Measurements from ENCODE around the gene LRRC7. TPM values are rescaled to one million over a fixed set of nuclear protein-coding genes. Genes with fewer than 3 reads are reported as not detected.
"Not testable (repeated sequence)": the region's sequence is repeated elsewhere in the genome, so short reads cannot be mapped to it uniquely, and the experiment has no call there.

Gene LRRC7
- total RNA-seq, 3 donors from 2014 or later = not detected

DNA sequence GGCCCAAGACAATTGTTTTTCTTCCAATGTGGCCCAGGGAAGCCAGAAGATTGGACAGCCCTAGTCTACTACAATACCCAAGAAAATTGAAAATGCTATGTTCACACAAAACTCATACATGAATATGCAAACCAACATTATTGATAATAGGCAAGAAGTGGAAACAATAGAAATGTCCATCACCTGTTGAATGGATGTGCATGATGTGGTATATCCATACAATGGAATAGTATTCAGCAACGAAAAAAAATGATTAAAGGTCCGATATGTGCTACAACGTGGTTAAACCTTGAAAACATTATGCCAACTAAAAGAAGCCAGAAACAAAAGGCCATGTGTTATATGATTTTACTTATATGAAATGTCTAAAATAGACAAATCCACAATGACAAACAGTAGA, 375.3 kb downstream of the LRRC7 start:
- no peaks in the 10 kb centered on the region for H3K36me3 ChIP-seq
- H3K9me3 ChIP-seq = peaks cover 5 to 9% of the 10 kb centered on the region in 2 donors
- H3K27ac ChIP-seq = no peak overlapping the region
- intact Hi-C loops (cut with DNase I; ENCODE audit: low total_unique reads) = no loop called here
- H3K4me1 ChIP-seq = no peaks in the 10 kb centered on the region
- H3K4me3 ChIP-seq = no peak overlapping the region
- TF ChIP-seq POLR2AphosphoS5 (IDR thresholded peaks at IDR 0.05) (no peak), POLR2A (IDR thresholded peaks at IDR 0.05) (no peak)
- TF ChIP-seq, protein P1, sequence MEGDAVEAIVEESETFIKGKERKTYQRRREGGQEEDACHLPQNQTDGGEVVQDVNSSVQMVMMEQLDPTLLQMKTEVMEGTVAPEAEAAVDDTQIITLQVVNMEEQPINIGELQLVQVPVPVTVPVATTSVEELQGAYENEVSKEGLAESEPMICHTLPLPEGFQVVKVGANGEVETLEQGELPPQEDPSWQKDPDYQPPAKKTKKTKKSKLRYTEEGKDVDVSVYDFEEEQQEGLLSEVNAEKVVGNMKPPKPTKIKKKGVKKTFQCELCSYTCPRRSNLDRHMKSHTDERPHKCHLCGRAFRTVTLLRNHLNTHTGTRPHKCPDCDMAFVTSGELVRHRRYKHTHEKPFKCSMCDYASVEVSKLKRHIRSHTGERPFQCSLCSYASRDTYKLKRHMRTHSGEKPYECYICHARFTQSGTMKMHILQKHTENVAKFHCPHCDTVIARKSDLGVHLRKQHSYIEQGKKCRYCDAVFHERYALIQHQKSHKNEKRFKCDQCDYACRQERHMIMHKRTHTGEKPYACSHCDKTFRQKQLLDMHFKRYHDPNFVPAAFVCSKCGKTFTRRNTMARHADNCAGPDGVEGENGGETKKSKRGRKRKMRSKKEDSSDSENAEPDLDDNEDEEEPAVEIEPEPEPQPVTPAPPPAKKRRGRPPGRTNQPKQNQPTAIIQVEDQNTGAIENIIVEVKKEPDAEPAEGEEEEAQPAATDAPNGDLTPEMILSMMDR (IDR thresholded peaks at IDR 0.05) = no peak
- H3K27me3 ChIP-seq = no peaks in the 10 kb centered on the region
- DNase-seq (ENCODE audit: low spot score in 2 of 2) = no peak

DNA sequence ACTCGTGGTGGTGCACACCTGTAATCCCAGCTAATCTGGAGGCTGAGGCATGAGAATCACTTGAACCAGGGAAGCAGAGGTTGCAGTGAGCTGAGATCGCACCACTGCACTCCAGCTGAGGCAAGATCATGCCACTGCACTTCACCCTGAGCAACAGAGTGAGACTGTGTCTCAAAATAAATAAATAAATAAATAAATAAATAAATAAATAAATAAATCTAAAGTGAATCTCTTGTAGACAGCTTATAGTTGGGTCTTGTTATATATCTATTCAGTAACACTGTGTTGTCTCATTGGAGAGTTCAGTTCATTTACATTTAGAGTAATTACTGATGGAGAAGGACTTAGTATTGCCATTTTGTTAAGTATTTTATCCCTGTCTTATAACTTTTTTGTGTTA, 379.2 kb downstream of the LRRC7 start:
- no peak for DNase-seq (ENCODE audit: low spot score in 2 of 2)
- no peak overlapping the region for H3K4me3 ChIP-seq
- H3K27ac ChIP-seq = no peak overlapping the region
- H3K9me3 ChIP-seq = peaks cover 5 to 9% of the 10 kb centered on the region in 2 donors
- H3K27me3 ChIP-seq = no peaks in the 10 kb centered on the region
- no peaks in the 10 kb centered on the region for H3K4me1 ChIP-seq
- TF ChIP-seq POLR2A (IDR thresholded peaks at IDR 0.05) = no peak
- TF ChIP-seq POLR2AphosphoS5 (IDR thresholded peaks at IDR 0.05) = no peak
- TF ChIP-seq, protein P1 (IDR thresholded peaks at IDR 0.05) = no peak
- intact Hi-C loops (cut with DNase I; ENCODE audit: low total_unique reads) = no loop called here
- no peaks in the 10 kb centered on the region for H3K36me3 ChIP-seq

DNA sequence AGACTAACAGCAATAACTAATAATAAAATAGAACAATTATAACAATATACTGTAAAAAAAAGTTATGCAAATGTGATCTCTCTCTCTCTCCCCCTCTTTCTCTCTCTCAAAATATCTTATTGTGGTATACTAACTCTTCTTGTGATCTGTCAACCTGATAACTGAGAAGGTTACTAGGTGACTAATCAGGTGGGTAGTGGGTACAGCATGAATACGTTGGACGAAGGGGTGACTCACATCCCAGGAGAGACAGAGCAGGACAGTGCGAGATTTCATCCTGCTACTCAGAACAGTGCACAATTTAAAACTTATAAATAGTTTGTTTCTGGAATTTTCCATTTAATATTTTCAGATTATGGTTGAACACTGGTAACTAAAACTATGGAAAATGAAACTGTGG, 380.1 kb downstream of the LRRC7 start:
- intact Hi-C loops (cut with DNase I; ENCODE audit: low total_unique reads) = no loop called here
- TF ChIP-seq POLR2A (IDR thresholded peaks at IDR 0.05) (no peak), POLR2AphosphoS5 (IDR thresholded peaks at IDR 0.05) (no peak)
- TF ChIP-seq, protein P1 (IDR thresholded peaks at IDR 0.05) = no peak
- no peak overlapping the region for H3K4me3 ChIP-seq
- no peak overlapping the region for H3K27ac ChIP-seq
- H3K4me1 ChIP-seq = no peaks in the 10 kb centered on the region
- no peaks in the 10 kb centered on the region for H3K36me3 ChIP-seq
- no peak for DNase-seq (ENCODE audit: low spot score in 2 of 2)
- H3K27me3 ChIP-seq = no peaks in the 10 kb centered on the region
- H3K9me3 ChIP-seq = peaks cover 5 to 7% of the 10 kb centered on the region in 2 donors

DNA sequence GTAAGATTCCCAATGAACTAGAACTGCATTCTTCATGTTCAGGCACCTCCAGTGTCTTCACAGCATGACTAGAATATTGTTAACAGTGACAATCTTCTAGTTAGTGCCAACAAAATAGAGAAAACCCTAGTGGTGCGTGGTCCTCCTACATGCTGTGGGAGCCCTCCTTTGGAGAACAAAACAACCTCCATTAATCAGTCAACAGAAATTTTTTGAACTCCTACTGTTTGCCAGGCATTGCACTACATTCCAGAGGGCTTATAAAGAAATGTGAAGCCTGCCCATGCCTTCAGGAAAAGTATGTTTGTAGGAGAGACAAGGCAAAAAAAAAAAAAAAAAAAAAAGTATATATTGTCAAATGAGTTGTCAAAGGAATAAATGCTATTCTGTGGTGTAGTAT, 385.0 kb downstream of the LRRC7 start:
- Histone ChIP-seq H3K27ac (no peak overlapping the region), H3K4me3 (no peak overlapping the region), H3K27me3 (no peaks in the 10 kb centered on the region), H3K4me1 (no peaks in the 10 kb centered on the region), H3K36me3 (no peaks in the 10 kb centered on the region), H3K9me3 (no peaks in the 10 kb centered on the region)
- intact Hi-C loops (cut with DNase I; ENCODE audit: low total_unique reads) = no loop called here
- no peak for TF ChIP-seq POLR2AphosphoS5 (IDR thresholded peaks at IDR 0.05)
- no peak for TF ChIP-seq POLR2A (IDR thresholded peaks at IDR 0.05)
- TF ChIP-seq, protein P1 (IDR thresholded peaks at IDR 0.05) = no peak
- DNase-seq (ENCODE audit: low spot score in 2 of 2) = no peak

DNA sequence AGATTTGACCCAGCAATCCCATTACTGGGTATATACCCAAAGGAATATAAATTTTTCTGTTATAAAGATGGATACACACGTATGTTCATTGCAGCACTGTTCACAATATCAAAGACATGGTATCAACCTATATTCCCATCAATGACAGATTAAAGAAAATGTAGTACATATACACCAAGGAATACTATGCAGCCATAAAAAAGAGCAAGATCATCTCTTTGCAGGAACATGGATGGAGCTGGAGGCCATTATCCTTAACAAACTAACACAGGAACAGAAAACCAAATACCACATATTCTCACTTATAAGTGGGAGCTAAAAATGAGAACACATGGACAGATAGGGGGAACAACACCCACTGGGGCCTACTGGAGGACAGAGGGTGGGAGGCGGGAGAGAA, 394.7 kb downstream of the LRRC7 start:
- H3K27me3 ChIP-seq; intact Hi-C loops (cut with DNase I; ENCODE audit: low total_unique reads); H3K4me1 ChIP-seq; H3K27ac ChIP-seq; H3K4me3 ChIP-seq; H3K36me3 ChIP-seq; H3K9me3 ChIP-seq; DNase-seq (ENCODE audit: low spot score in 2 of 2): not testable (repeated sequence)

DNA sequence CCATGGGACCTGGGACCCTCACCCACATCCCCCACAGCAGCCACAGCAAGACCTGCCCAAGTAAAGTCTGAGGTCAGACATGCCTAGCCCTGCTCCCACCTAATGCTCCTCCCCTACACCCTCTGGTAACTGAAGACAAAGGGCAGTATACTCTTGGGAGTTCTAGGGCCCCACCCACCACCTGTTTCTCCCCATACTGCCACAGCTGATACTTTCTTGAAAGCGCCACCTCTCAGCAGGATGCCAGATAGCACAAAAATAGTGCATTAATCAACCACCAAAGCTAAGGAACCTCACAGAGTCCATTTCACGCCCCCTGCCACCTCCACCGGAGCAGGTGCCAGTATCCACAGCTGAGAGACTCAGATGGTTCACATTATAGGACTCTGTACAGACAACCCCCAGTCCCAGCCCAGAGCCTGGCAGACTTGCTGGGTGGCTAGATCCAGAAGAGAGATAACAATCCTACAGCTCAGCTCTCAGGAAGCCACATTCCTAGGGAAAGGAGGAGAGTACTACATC, 399.6 kb downstream of the LRRC7 start:
- intact Hi-C loops (cut with DNase I; ENCODE audit: low total_unique reads) = no loop called here
- Histone ChIP-seq H3K27me3 (no peaks in the 10 kb centered on the region), H3K36me3 (peaks cover 5% of the 10 kb centered on the region), H3K9me3 (peaks cover 0 to 5% of the 10 kb centered on the region in 2 donors), H3K27ac (no peak overlapping the region), H3K4me3 (no peak overlapping the region), H3K4me1 (no peaks in the 10 kb centered on the region)
- DNase-seq (ENCODE audit: low spot score in 2 of 2) = no peak
- no peak for TF ChIP-seq POLR2A (IDR thresholded peaks at IDR 0.05)
- TF ChIP-seq, protein P1 (IDR thresholded peaks at IDR 0.05) = no peak
- TF ChIP-seq POLR2AphosphoS5 (IDR thresholded peaks at IDR 0.05) = no peak

Data from breast epithelium (tissue), 4 donors.